Right lobe of liver (tissue), 4 donors: ENCODE measurements around the gene FDX1.

Source experiments
- POLR2A ChIP-seq: fragments of 450-650 bp; IDR thresholded peaks from one replicate; pipeline ENCODE4 v1.6.1; 2017; ENCODE audit warnings: antibody characterized with exemption, mild to moderate bottlenecking
- TF ChIP-seq, protein P1 (sequence below), 4 donors: fragments of 200-600 bp in 3 of 4; fragments of 450-650 bp in 1 of 4; IDR thresholded peaks; one replicate each; pipeline versions ENCODE4 v1.5.1 to v1.8.0; 2016 to 2022; ENCODE audit warnings: antibody characterized with exemption in 4 of 4, mild to moderate bottlenecking in 2 of 4
- donor health status: DM: no; HTN: no; CAD: no.
- donor health status: DM: no; HTN: no; CAD: no.
- donor health status: DM: no; HTN: yes; CAD: no.

DNA sequence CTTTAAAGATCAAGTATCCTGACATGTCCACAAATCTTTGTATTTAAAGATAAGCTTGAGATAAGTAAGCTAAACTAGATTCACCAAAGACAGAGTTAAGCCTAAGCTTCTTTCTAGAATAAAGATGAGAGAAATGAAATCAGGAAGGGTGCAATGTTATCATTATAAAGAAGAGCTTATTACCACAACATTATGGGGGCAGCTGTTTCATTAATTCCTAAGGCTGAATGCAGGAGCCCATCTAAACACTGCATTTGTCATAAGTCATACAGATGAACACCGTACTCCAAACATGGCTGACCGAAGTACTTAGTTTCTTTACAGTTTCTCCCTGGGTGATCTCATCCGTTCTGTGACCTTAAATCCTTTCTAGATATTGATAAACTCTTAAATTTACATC lies 16.3 kb downstream of the FDX1 start:
- TF ChIP-seq POLR2A = no peak
- TF ChIP-seq, protein P1, sequence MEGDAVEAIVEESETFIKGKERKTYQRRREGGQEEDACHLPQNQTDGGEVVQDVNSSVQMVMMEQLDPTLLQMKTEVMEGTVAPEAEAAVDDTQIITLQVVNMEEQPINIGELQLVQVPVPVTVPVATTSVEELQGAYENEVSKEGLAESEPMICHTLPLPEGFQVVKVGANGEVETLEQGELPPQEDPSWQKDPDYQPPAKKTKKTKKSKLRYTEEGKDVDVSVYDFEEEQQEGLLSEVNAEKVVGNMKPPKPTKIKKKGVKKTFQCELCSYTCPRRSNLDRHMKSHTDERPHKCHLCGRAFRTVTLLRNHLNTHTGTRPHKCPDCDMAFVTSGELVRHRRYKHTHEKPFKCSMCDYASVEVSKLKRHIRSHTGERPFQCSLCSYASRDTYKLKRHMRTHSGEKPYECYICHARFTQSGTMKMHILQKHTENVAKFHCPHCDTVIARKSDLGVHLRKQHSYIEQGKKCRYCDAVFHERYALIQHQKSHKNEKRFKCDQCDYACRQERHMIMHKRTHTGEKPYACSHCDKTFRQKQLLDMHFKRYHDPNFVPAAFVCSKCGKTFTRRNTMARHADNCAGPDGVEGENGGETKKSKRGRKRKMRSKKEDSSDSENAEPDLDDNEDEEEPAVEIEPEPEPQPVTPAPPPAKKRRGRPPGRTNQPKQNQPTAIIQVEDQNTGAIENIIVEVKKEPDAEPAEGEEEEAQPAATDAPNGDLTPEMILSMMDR (IDR thresholded peaks at IDR 0.05) = no peak
